IPS-NIHi7 (cell line): Measurements from ENCODE around the gene PUS7.
"Not testable (repeated sequence)": the region's sequence is repeated elsewhere in the genome, so short reads cannot be mapped to it uniquely, and the experiment has no call there.

Experiments used
- DNase-seq: peaks from one replicate; pipeline ENCODE4 v3.0.0; 2012; ENCODE audit warnings: mixed read lengths; ENCODE audit errors: extremely low spot score

The PUS7 gene

GRCh38 chr7:105521717-105522463, at the start of gene PUS7:
Gene PUS7, minus strand, starts transcription at chr7:105522271. Its CDS starts 13,759 bp downstream, at chr7:105508512.
- peak; percentile 98 for DNase-seq

- no peak for DNase-seq
These were observed 45.8 kb upstream of the PUS7 start for GRCh38 chr7:105567821-105568220.

- no peak for DNase-seq
These were observed 45.0 kb upstream of the PUS7 start for GRCh38 chr7:105567024-105567423.

- no peak for DNase-seq
These were observed 43.1 kb upstream of the PUS7 start for GRCh38 chr7:105565190-105565589.

GRCh38 chr7:105559926-105560325, 37.9 kb upstream of the PUS7 start:
- no peak for DNase-seq

GRCh38 chr7:105538339-105538738, 16.3 kb upstream of the PUS7 start:
- DNase-seq = no peak

- DNase-seq = no peak
These were observed 10.8 kb upstream of the PUS7 start for GRCh38 chr7:105532709-105533460.

GRCh38 chr7:105531792-105532671, 10.0 kb upstream of the PUS7 start, which contains the start of gene RINT1:
Gene RINT1, plus strand, starts transcription at chr7:105532201. Its CDS starts 115 bp downstream, at chr7:105532316.
- peak; percentile 94 for DNase-seq

- no peak for DNase-seq
These were observed 8.5 kb upstream of the PUS7 start for GRCh38 chr7:105530546-105530945.

- DNase-seq = no peak
These were observed 8.1 kb upstream of the PUS7 start for GRCh38 chr7:105530126-105530525.

GRCh38 chr7:105527737-105528136, 5.7 kb upstream of the PUS7 start:
- not testable (repeated sequence) for DNase-seq

GRCh38 chr7:105524840-105525239, 2.8 kb upstream of the PUS7 start:
- no peak for DNase-seq

- DNase-seq = not testable (repeated sequence)
These were observed 2.4 kb upstream of the PUS7 start for GRCh38 chr7:105524423-105524822.

GRCh38 chr7:105521027-105521716, 899 bp downstream of the PUS7 start:
- DNase-seq = peak; percentile 43

GRCh38 chr7:105520620-105521019, 1.5 kb downstream of the PUS7 start:
- DNase-seq = not testable (repeated sequence)

GRCh38 chr7:105519353-105519752, 2.7 kb downstream of the PUS7 start:
- no peak for DNase-seq

- not testable (repeated sequence) for DNase-seq
These were observed 6.5 kb downstream of the PUS7 start for GRCh38 chr7:105515610-105516009.

- no peak for DNase-seq
These were observed 9.0 kb downstream of the PUS7 start for GRCh38 chr7:105512926-105513526.

GRCh38 chr7:105512415-105512814, 9.7 kb downstream of the PUS7 start:
- no peak for DNase-seq

GRCh38 chr7:105502173-105502572, 19.9 kb downstream of the PUS7 start:
- no peak for DNase-seq

- no peak for DNase-seq
These were observed 25.1 kb downstream of the PUS7 start for GRCh38 chr7:105497016-105497415.
